ENCODE results near the gene DNPH1. TPM values are rescaled to one million over a fixed set of nuclear protein-coding genes. Genes with fewer than 3 reads are reported as not detected.

DNPH1 gene
- total RNA-seq, 1 experiment from 2014 or later, result 47.0 TPM

- H3K23me2 ChIP-seq (ENCODE audit: insufficient read length, low read depth, low read length, poor library complexity, severe bottlenecking), result no peaks in the 10 kb centered on the region
- no peaks in the 10 kb centered on the region for H3K79me2 ChIP-seq (ENCODE audit: insufficient read depth, low read length)
- no peak for TF ChIP-seq CTCF (conservative IDR thresholded peaks at IDR 0.05)
- peak overlapping the region; percentile 7; the same call in 1 of the 2 replicates for H2BK15ac ChIP-seq (ENCODE audit: low read depth, low read length)
- Mint-ChIP-seq H3K36me3 (ENCODE audit: insufficient read depth in 1 of 3, low read depth in 3 of 3) (no peaks in the 10 kb centered on the region; a peak in 1 of 7 replicates), H3K4me1 (peaks cover 22 to 40% of the 10 kb centered on the region in 2 experiments), H3K9me3 (no peaks in the 10 kb centered on the region; a peak in 1 of 5 replicates), H3K27ac (no peak overlapping the region), H3K27me3 (ENCODE audit: low read depth) (peaks cover 53% of the 10 kb centered on the region), H3K4me3 (peak overlapping the region in 1 of 2 experiments; percentile 11; a peak in 2 of 5 replicates)
- H3K79me1 ChIP-seq (ENCODE audit: insufficient read depth, low read depth, low read length, poor library complexity, severe bottlenecking), result no peaks in the 10 kb centered on the region
- no peaks in the 10 kb centered on the region for H4K20me1 ChIP-seq (ENCODE audit: control insufficient read depth, insufficient read depth, insufficient read length)
- no peak overlapping the region for H2BK120ac ChIP-seq (ENCODE audit: low read depth, low read length, poor library complexity, severe bottlenecking)
- no peak overlapping the region for H2AFZ ChIP-seq (ENCODE audit: low read length)
- DNase-seq, result no peak
- no peak overlapping the region for H3K23ac ChIP-seq (ENCODE audit: insufficient read length, low read depth, low read length)
- H4K91ac ChIP-seq (ENCODE audit: insufficient read length, low read depth, low read length), result no peak overlapping the region
- H3K9ac ChIP-seq (ENCODE audit: extremely low read depth, insufficient read length, low read length), result no peak overlapping the region
- no peaks in the 10 kb centered on the region for H3K9me3 ChIP-seq (ENCODE audit: control insufficient read depth, low read depth, low read length)
- H3K18ac ChIP-seq (ENCODE audit: insufficient read length, low read depth, low read length), result no peak overlapping the region
- no peak overlapping the region for H3K4me2 ChIP-seq (ENCODE audit: insufficient read depth, insufficient read length, low read length)
- no peak overlapping the region for H3K14ac ChIP-seq (ENCODE audit: insufficient read depth, low read length)
- H3K27ac ChIP-seq (ENCODE audit: insufficient read length, low read depth, low read length), result no peak overlapping the region
- no peak overlapping the region for H3T11ph ChIP-seq (ENCODE audit: low read length)
- no peak overlapping the region for H3K4ac ChIP-seq (ENCODE audit: low read depth, low read length)
- H2AK5ac ChIP-seq (ENCODE audit: insufficient read length, low read length), result no peak overlapping the region
- peaks cover 12% of the 10 kb centered on the region for H3K27me3 ChIP-seq (ENCODE audit: insufficient read depth, low read length)
- H2BK20ac ChIP-seq (ENCODE audit: low read depth, low read length, poor library complexity, severe bottlenecking), result no peak overlapping the region
- no CpG with 5 or more reads among the region's 3 CpGs for WGBS (ENCODE audit: extremely low coverage, insufficient read length, low lambda C conversion rate)
- no peak overlapping the region for H4K5ac ChIP-seq (ENCODE audit: insufficient read length, low read depth, low read length)
- H2BK12ac ChIP-seq (ENCODE audit: insufficient read length, low read depth, low read length), result no peak overlapping the region
- H4K8ac ChIP-seq (replicated peaks; ENCODE audit: insufficient read length, low read depth, low read length), result no peak overlapping the region
- H3K56ac ChIP-seq (ENCODE audit: insufficient read length, low read depth, low read length), result no peak overlapping the region
- peaks cover 10% of the 10 kb centered on the region; the same call in 1 of the 2 replicates for H3K4me1 ChIP-seq (ENCODE audit: insufficient read depth, low read length)
- H2BK5ac ChIP-seq (ENCODE audit: insufficient read length, low read length), result no peak overlapping the region
Observed at GRCh38 chr6:43268355-43268700, 39.0 kb upstream of the DNPH1 start.
